Mucosa of rectum (tissue), 2 donors: ENCODE measurements around the gene CHRD.

Source experiments
- H3K27ac ChIP-seq, 2 donors: one replicate each; pipeline ENCODE4 v1.7.0; 2013; ENCODE audit warnings: inconsistent platforms in 2 of 2, low read depth in 2 of 2, low read length in 2 of 2
- H3K27me3 ChIP-seq, 2 donors: one replicate each; pipeline ENCODE4 v1.7.0; 2013; ENCODE audit warnings: low read length in 2 of 2; ENCODE audit not compliant: control insufficient read depth in 2 of 2, insufficient read depth in 2 of 2
- H3K36me3 ChIP-seq, 2 donors: one replicate each; pipeline ENCODE4 v1.7.0; 2013; ENCODE audit warnings: low read length in 2 of 2; ENCODE audit not compliant: control insufficient read depth in 2 of 2, insufficient read depth in 2 of 2
- H3K4me1 ChIP-seq, 2 donors: one replicate each; pipeline ENCODE4 v1.7.0; 2013; ENCODE audit warnings: low read length in 2 of 2, mild to moderate bottlenecking in 1 of 2; ENCODE audit not compliant: control insufficient read depth in 2 of 2, insufficient read depth in 2 of 2
- H3K4me3 ChIP-seq, 2 donors: one replicate each; pipeline ENCODE4 v1.7.0; 2013; ENCODE audit warnings: low read length in 2 of 2
- H3K9ac ChIP-seq, 2 donors: one replicate each; pipeline ENCODE4 v1.7.0; 2013; ENCODE audit warnings: low read length in 2 of 2, low read depth in 1 of 2, mild to moderate bottlenecking in 1 of 2
- H3K9me3 ChIP-seq, 2 donors: one replicate each; pipeline ENCODE4 v1.7.0; 2013; ENCODE audit warnings: low read length in 2 of 2; ENCODE audit not compliant: control insufficient read depth in 2 of 2
- donor health status: healthy.
- donor health status: Normal muscosa, but diverticular disease.

Gene CHRD

GRCh38 chr3:184375747-184376461 is 4.0 kb upstream of the CHRD start:
- no peak overlapping the region for H3K27ac ChIP-seq
- no peaks in the 10 kb centered on the region for H3K36me3 ChIP-seq
- H3K9me3 ChIP-seq: no peaks in the 10 kb centered on the region
- H3K4me3 ChIP-seq: no peak overlapping the region
- H3K27me3 ChIP-seq: peaks cover 21 to 33% of the 10 kb centered on the region in 2 donors
- peaks cover 5 to 6% of the 10 kb centered on the region in 2 donors for H3K4me1 ChIP-seq
- H3K9ac ChIP-seq: no peak overlapping the region

DNA sequence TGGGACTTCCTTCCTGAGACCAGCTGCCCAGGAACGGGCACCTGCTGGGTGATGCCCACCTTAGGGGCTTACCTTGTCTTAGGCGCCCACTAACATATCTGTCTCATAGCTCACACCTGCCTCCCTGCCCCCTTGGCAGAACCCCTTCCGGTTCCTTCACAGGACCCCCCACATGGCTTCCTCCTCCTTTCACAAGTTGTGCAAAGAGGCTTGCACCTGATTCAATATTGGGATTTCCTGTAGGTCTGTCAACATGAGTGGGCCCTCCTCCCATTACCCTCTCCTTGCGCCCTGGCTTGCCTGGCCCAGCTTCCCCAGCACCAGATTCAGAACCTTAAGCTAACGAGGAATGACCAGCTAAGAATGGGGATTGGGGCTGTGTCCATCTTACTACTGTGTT is 2.5 kb upstream of the CHRD start:
- no peak overlapping the region for H3K27ac ChIP-seq
- H3K27me3 ChIP-seq: peaks cover 28 to 47% of the 10 kb centered on the region in 2 donors
- no peak overlapping the region for H3K9ac ChIP-seq
- H3K9me3 ChIP-seq: no peaks in the 10 kb centered on the region
- H3K4me1 ChIP-seq: peaks cover 8 to 13% of the 10 kb centered on the region in 2 donors
- H3K36me3 ChIP-seq: no peaks in the 10 kb centered on the region
- H3K4me3 ChIP-seq: no peak overlapping the region

- no peak within 1 kb of the TSS for H3K4me3 ChIP-seq
- peak within 1 kb of the TSS in 1 of 2 donors; percentile 20 for H3K9ac ChIP-seq
Measured at GRCh38 chr3:184377882-184378445, 1.9 kb upstream of the CHRD start, which contains the start of gene THPO. Gene THPO (minus strand): TSS chr3:184378207. CDS start chr3:184376259, 1,948 bp downstream.

DNA sequence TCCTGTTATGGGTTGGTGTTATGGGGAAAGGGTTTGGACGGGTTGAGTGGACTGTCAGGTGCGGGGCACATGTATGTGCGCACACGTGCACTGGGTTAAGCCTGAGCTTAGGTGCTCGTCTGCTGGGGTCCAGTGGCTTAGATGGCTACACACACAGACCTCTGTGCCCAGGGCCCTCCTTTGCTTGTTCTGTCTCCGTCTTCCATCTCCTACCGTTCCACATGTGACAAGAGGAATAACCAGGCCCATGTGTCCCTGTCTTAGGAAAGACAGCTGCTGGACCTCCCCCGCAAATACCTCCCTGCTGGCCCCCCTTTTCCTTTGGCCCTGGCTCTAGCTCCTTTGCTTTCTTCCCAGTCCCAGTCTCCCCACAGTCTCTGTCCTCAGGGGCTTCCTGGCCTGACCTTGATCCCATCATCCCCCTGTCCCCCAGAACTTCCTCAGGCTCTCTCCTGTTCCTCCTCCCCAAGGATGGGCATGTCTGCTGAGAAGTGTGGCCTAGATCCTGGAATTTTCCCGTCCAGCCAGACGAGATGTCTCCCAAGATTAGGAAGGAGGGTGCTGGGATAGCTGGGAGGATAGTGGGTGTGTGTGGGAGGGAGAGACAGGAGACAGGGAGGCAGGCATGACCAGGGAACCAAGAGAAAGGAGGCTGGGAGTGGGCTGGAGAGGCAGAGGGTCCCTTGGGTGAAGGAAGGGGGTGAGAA is 1.1 kb upstream of the CHRD start:
- Histone ChIP-seq H3K4me1 (peaks cover 8 to 10% of the 10 kb centered on the region in 2 donors), H3K9me3 (no peaks in the 10 kb centered on the region), H3K4me3 (peak overlapping the region in 1 of 2 donors; percentile 1), H3K9ac (peak overlapping the region in 1 of 2 donors; percentile 20), H3K36me3 (no peaks in the 10 kb centered on the region), H3K27ac (peak overlapping the region; percentile 0 to 52), H3K27me3 (peaks cover 33 to 45% of the 10 kb centered on the region in 2 donors)

More at GRCh38 chr3:184377882-184378445, 1.9 kb upstream of the CHRD start, which contains the start of gene THPO:
- Histone ChIP-seq H3K27me3 (peaks cover 28 to 47% of the 10 kb centered on the region in 2 donors), H3K27ac (peak within 1 kb of the TSS; percentile 0 to 52), H3K36me3 (no peaks in the 10 kb centered on the region), H3K9me3 (no peaks in the 10 kb centered on the region), H3K4me1 (peaks cover 8 to 13% of the 10 kb centered on the region in 2 donors)

DNA sequence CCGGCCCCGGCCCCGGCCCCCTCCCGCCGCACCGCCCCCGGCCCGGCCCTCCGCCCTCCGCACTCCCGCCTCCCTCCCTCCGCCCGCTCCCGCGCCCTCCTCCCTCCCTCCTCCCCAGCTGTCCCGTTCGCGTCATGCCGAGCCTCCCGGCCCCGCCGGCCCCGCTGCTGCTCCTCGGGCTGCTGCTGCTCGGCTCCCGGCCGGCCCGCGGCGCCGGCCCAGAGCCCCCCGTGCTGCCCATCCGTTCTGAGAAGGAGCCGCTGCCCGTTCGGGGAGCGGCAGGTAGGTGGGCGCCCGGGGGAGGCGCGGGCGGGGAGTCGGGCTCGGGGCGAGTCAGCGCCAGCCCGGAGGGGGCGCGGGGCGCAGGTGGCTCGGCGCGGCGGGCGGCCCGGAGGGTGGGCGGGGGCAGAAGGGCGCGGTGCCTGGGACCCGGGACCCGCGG is 352 bp downstream of the CHRD start:
- Histone ChIP-seq H3K4me1 (peaks cover 8 to 10% of the 10 kb centered on the region in 2 donors), H3K9ac (peak overlapping the region in 1 of 2 donors; percentile 31), H3K4me3 (peak overlapping the region; percentile 45 to 58), H3K27me3 (peaks cover 33 to 47% of the 10 kb centered on the region in 2 donors), H3K36me3 (no peaks in the 10 kb centered on the region), H3K27ac (no peak overlapping the region), H3K9me3 (no peaks in the 10 kb centered on the region)

DNA sequence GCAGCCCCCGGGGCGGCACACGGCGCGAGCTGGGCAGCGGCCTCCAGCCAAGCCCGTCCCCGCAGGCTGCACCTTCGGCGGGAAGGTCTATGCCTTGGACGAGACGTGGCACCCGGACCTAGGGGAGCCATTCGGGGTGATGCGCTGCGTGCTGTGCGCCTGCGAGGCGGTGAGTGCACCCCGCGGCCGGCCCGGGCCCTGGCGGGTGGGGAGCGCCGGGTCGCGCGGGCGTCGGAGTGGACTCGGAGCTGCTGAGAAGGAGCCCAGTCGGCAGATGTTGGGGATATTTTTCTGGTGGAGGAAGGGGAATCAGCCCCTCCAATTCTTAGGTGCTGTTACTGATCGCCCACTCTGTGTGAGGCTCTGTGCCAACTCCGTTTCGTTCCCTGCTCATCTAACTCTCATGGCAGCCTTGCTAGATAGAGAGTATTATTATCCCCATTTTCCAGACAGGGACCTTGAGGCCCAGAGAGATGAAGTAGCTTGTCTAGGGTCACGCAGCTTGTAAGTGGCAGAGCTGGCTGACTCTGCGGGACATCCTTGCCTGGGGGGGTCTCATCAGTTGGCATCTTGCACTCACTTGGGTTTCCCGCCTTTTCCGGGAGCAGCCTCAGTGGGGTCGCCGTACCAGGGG is 890 bp downstream of the CHRD start:
- H3K36me3 ChIP-seq: no peaks in the 10 kb centered on the region
- H3K9ac ChIP-seq: peak overlapping the region in 1 of 2 donors; percentile 31
- H3K4me3 ChIP-seq: peak overlapping the region; percentile 45 to 58
- H3K4me1 ChIP-seq: peaks cover 8 to 10% of the 10 kb centered on the region in 2 donors
- H3K9me3 ChIP-seq: no peaks in the 10 kb centered on the region
- H3K27ac ChIP-seq: no peak overlapping the region
- peaks cover 33 to 47% of the 10 kb centered on the region in 2 donors for H3K27me3 ChIP-seq

- Histone ChIP-seq H3K9ac (no peak overlapping the region), H3K27me3 (peaks cover 33 to 43% of the 10 kb centered on the region in 2 donors), H3K4me1 (peaks cover 8 to 10% of the 10 kb centered on the region in 2 donors), H3K4me3 (peak overlapping the region; percentile 45 to 58), H3K27ac (no peak overlapping the region), H3K36me3 (no peaks in the 10 kb centered on the region), H3K9me3 (no peaks in the 10 kb centered on the region)
Measured at GRCh38 chr3:184381261-184382224, 1.7 kb downstream of the CHRD start.

DNA sequence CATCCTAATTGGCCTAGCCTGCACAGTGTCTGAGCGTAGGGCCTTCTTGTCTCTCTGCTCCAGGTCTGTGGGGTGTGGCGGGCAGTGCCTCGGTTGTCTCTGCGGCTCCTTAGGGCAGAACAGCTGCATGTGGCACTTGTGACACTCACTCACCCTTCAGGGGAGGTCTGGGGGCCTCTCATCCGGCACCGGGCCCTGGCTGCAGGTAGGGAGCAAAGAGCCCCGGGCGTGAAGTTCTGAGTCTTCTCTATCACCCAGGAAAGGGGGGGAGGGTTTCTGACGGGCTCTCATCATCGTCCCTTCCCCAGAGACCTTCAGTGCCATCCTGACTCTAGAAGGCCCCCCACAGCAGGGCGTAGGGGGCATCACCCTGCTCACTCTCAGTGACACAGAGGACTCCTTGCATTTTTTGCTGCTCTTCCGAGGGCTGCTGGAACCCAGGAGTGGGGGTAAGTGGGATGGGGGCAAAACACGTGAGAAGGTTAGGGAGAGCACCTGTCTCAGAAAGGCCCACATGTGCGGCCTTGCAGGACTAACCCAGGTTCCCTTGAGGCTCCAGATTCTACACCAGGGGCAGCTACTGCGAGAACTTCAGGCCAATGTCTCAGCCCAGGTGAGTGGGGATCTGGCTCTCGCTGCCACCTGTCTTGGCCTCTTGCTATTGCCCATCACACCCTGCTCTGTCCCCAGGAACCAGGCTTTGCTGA is 2.6 kb downstream of the CHRD start:
- Histone ChIP-seq H3K4me1 (peaks cover 8 to 10% of the 10 kb centered on the region in 2 donors), H3K9ac (no peak overlapping the region), H3K9me3 (no peaks in the 10 kb centered on the region), H3K27me3 (peaks cover 33 to 43% of the 10 kb centered on the region in 2 donors), H3K4me3 (no peak overlapping the region), H3K27ac (no peak overlapping the region), H3K36me3 (no peaks in the 10 kb centered on the region)
